ENCODE measurements around the gene RNASE11.
"Not testable (repeated sequence)": the region's sequence is repeated elsewhere in the genome, so short reads cannot be mapped to it uniquely, and the experiment has no call there.

DNA sequence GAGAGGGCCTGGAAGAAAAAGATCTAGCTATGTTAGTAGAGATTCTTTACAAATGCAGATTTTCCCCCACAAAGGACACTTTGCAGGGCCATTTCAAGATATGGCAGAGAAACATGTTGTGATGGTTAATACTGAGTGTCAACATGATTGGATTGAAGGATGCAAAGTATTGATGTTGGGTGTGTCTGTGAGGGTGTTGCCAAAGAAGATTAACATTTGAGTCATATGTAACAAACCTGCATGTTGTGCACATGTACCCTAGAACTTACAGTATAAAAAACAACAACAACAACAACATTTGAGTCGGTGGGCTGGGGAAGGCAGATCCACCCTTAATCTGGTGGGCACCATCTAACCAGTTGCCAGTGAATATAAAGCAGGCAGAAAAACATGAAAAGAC lies 20.6 kb downstream of the RNASE11 start:
- not testable (repeated sequence) for TF ChIP-seq POLR2A, POLR2AphosphoS5 (IDR thresholded peaks at IDR 0.05)
- TF ChIP-seq, protein P1, sequence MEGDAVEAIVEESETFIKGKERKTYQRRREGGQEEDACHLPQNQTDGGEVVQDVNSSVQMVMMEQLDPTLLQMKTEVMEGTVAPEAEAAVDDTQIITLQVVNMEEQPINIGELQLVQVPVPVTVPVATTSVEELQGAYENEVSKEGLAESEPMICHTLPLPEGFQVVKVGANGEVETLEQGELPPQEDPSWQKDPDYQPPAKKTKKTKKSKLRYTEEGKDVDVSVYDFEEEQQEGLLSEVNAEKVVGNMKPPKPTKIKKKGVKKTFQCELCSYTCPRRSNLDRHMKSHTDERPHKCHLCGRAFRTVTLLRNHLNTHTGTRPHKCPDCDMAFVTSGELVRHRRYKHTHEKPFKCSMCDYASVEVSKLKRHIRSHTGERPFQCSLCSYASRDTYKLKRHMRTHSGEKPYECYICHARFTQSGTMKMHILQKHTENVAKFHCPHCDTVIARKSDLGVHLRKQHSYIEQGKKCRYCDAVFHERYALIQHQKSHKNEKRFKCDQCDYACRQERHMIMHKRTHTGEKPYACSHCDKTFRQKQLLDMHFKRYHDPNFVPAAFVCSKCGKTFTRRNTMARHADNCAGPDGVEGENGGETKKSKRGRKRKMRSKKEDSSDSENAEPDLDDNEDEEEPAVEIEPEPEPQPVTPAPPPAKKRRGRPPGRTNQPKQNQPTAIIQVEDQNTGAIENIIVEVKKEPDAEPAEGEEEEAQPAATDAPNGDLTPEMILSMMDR (IDR thresholded peaks at IDR 0.05) = not testable (repeated sequence)
